CD4-positive, CD25-positive, alpha-beta regulatory T cell (primary cell): ENCODE measurements around the gene SMIM35. TPM values are rescaled to one million over a fixed set of nuclear protein-coding genes. Genes with fewer than 3 reads are reported as not detected.
A peak's percentile ranks its signal among the peaks of the same experiment; 100 is the strongest.

ENCODE experiments used
- ATAC-seq, 2 donors: fragments of 150-1000 bp; cut with Tn5 transposase; one replicate each; pipeline ENCODE4 v1.10.0; 2021; ENCODE audit warnings: low read depth in 2 of 2, moderate number of reproducible peaks in 2 of 2, moderate library complexity in 1 of 2
- DNase-seq, 3 donors: peaks; one replicate each; pipeline versions ENCODE4 v3.0.0 to v3.0.0-alpha.2; 2012 to 2022; ENCODE audit warnings: mixed read lengths in 1 of 3
- H3K27ac ChIP-seq: one replicate; pipeline ENCODE4 v1.7.0; 2013; ENCODE audit warnings: mild to moderate bottlenecking, low read length; ENCODE audit not compliant: insufficient read depth, poor library complexity, severe bottlenecking
- H3K27me3 ChIP-seq: one replicate; pipeline ENCODE4 v1.7.0; 2013; ENCODE audit warnings: low read length; ENCODE audit not compliant: control insufficient read depth, insufficient read depth
- H3K36me3 ChIP-seq: one replicate; pipeline ENCODE4 v1.7.0; 2013; ENCODE audit warnings: mild to moderate bottlenecking, low read length, moderate library complexity; ENCODE audit not compliant: control insufficient read depth, insufficient read depth
- H3K4me1 ChIP-seq: 2 replicates; pipeline ENCODE4 v1.7.0; 2013; ENCODE audit warnings: mild to moderate bottlenecking, low read length; ENCODE audit not compliant: insufficient read depth, control insufficient read depth, poor library complexity, severe bottlenecking
- H3K4me3 ChIP-seq: one replicate; pipeline ENCODE4 v1.7.0; 2013; ENCODE audit warnings: low read depth, mild to moderate bottlenecking, low read length, moderate library complexity
- H3K9me3 ChIP-seq, 2 experiments: 1 replicate in 1 of 2; 2 replicates in 1 of 2; pipeline ENCODE4 v1.7.0; 2013; ENCODE audit warnings: low read length in 2 of 2, mild to moderate bottlenecking in 1 of 2, moderate library complexity in 1 of 2; ENCODE audit not compliant: control insufficient read depth in 2 of 2
- H3K27ac Mint-ChIP-seq, 3 donors: one replicate each; pipeline ENCODE4 v1.8.0; 2020 to 2022; ENCODE audit warnings: mild to moderate bottlenecking in 3 of 3, mixed read lengths in 3 of 3, moderate library complexity in 2 of 3
- H3K27me3 Mint-ChIP-seq: one replicate; pipeline ENCODE4 v1.8.0; 2022; ENCODE audit warnings: mild to moderate bottlenecking, mixed read lengths
- H3K36me3 Mint-ChIP-seq: one replicate; pipeline ENCODE4 v1.8.0; 2020; ENCODE audit warnings: mixed read lengths
- H3K4me1 Mint-ChIP-seq, 4 donors: one replicate each; pipeline ENCODE4 v1.8.0; 2020 to 2022; ENCODE audit warnings: mixed read lengths in 4 of 4, mild to moderate bottlenecking in 1 of 4
- H3K4me3 Mint-ChIP-seq, 4 donors: one replicate each; pipeline ENCODE4 v1.8.0; 2020 to 2022; ENCODE audit warnings: mild to moderate bottlenecking in 4 of 4, mixed read lengths in 4 of 4, moderate library complexity in 3 of 4
- H3K9me3 Mint-ChIP-seq, 7 donors: one replicate each; pipeline ENCODE4 v1.8.0; 2020 to 2022; ENCODE audit warnings: mixed read lengths in 7 of 7, mild to moderate bottlenecking in 3 of 7, moderate library complexity in 2 of 7
- polyA plus RNA-seq, 4 donors: library from polyadenylated mRNA; unstranded; fragments of 300-500 nt; fragmentation: Illumina TruSeq; gene quantifications; one replicate each; pipeline ENCODE4 v1.2.3, GENCODE V29; 2021
- total RNA-seq: library from RNA; stranded (reverse); gene quantifications from one replicate; pipeline ENCODE4 v1.2.3, GENCODE V29; 2022

Gene SMIM35
- total and polyA plus RNA-seq, 5 donors from 2014 or later: 0.90 to 1.9 (median 1.2) TPM

GRCh38 chr11:117960406-117960805 lies 126.4 kb downstream of the SMIM35 start:
- H3K4me1 Mint-ChIP-seq: peaks cover 35 to 62% (median 50%) of the 10 kb centered on the region in 4 donors
- H3K27me3 Mint-ChIP-seq: no peaks in the 10 kb centered on the region
- DNase-seq (no peak), ATAC-seq (no peak)
- peaks cover 0 to 8% of the 10 kb centered on the region in 2 experiments for H3K9me3 ChIP-seq
- H3K4me3 ChIP-seq: no peak overlapping the region
- no peaks in the 10 kb centered on the region for H3K27me3 ChIP-seq
- H3K4me1 ChIP-seq: no peaks in the 10 kb centered on the region
- H3K9me3 Mint-ChIP-seq: peaks cover 6 to 22% (median 10%) of the 10 kb centered on the region in 7 donors
- no peak overlapping the region for H3K27ac Mint-ChIP-seq
- H3K4me3 Mint-ChIP-seq: peak overlapping the region in 1 of 4 donors; percentile 26
- peaks cover 42% of the 10 kb centered on the region for H3K36me3 Mint-ChIP-seq
- H3K27ac ChIP-seq: no peak overlapping the region
- peaks cover 3% of the 10 kb centered on the region for H3K36me3 ChIP-seq

- peaks cover 0 to 8% of the 10 kb centered on the region in 2 experiments for H3K9me3 ChIP-seq
- H3K4me3 Mint-ChIP-seq: no peak overlapping the region
- DNase-seq: peak in 1 of 3 donors; percentile 28
- peaks cover 7 to 22% (median 10%) of the 10 kb centered on the region in 7 donors for H3K9me3 Mint-ChIP-seq
- no peaks in the 10 kb centered on the region for H3K27me3 Mint-ChIP-seq
- no peak for ATAC-seq
- no peak overlapping the region for H3K4me3 ChIP-seq
- H3K27ac Mint-ChIP-seq: peak overlapping the region in 1 of 3 donors; percentile 42
- H3K27me3 ChIP-seq: no peaks in the 10 kb centered on the region
- peaks cover 3% of the 10 kb centered on the region for H3K36me3 ChIP-seq
- peaks cover 38% of the 10 kb centered on the region for H3K36me3 Mint-ChIP-seq
- peaks cover 5% of the 10 kb centered on the region for H3K4me1 ChIP-seq
- H3K27ac ChIP-seq: no peak overlapping the region
- H3K4me1 Mint-ChIP-seq: peaks cover 35 to 69% (median 47%) of the 10 kb centered on the region in 4 donors
Measured at GRCh38 chr11:117959438-117960149, 127.2 kb downstream of the SMIM35 start.

GRCh38 chr11:117958949-117959348 lies 127.8 kb downstream of the SMIM35 start:
- peaks cover 38% of the 10 kb centered on the region for H3K36me3 Mint-ChIP-seq
- Histone ChIP-seq H3K9me3 (peaks cover 0 to 8% of the 10 kb centered on the region in 2 experiments), H3K27me3 (no peaks in the 10 kb centered on the region), H3K27ac (no peak overlapping the region), H3K4me3 (no peak overlapping the region), H3K4me1 (peaks cover 11% of the 10 kb centered on the region), H3K36me3 (peaks cover 3% of the 10 kb centered on the region)
- H3K9me3 Mint-ChIP-seq: peaks cover 7 to 22% (median 10%) of the 10 kb centered on the region in 7 donors
- H3K4me1 Mint-ChIP-seq: peaks cover 39 to 75% (median 49%) of the 10 kb centered on the region in 4 donors
- no peaks in the 10 kb centered on the region for H3K27me3 Mint-ChIP-seq
- peak overlapping the region; percentile 40 to 46 (median 42) for H3K27ac Mint-ChIP-seq
- no peak for ATAC-seq
- H3K4me3 Mint-ChIP-seq: no peak overlapping the region
- DNase-seq: no peak

Other genes with a start within 250 kb of the SMIM35 start
- not detected for gene FXYD6, start 210.3 kb downstream of the SMIM35 start, total RNA-seq
- gene FXYD6, start 210.3 kb downstream of the SMIM35 start, polyA plus RNA-seq: not detected
- gene TMPRSS13, start 157.6 kb downstream of the SMIM35 start, total RNA-seq: 3.4 TPM
- 1 to 10 TPM in 2 of 4 donors, under 1 TPM in 2; 0.57 to 1.4 (median 1.1) TPM for gene TMPRSS13, start 157.6 kb downstream of the SMIM35 start, polyA plus RNA-seq
- 661 TPM for gene IL10RA, start 100.6 kb downstream of the SMIM35 start, total RNA-seq
- gene IL10RA, start 100.6 kb downstream of the SMIM35 start, polyA plus RNA-seq: 100 to 1,000 TPM; 572 to 666 (median 631) TPM
- gene TMPRSS4, start 9.9 kb downstream of the SMIM35 start, total RNA-seq: not detected
- not detected for gene TMPRSS4, start 9.9 kb downstream of the SMIM35 start, polyA plus RNA-seq
- not detected for gene SCN4B, start 65.9 kb upstream of the SMIM35 start, total RNA-seq
- gene SCN4B, start 65.9 kb upstream of the SMIM35 start, polyA plus RNA-seq: not detected
- not detected for gene SCN2B, start 89.7 kb upstream of the SMIM35 start, total RNA-seq
- gene SCN2B, start 89.7 kb upstream of the SMIM35 start, polyA plus RNA-seq: not detected
- 71.5 TPM for gene JAML, start 138.0 kb upstream of the SMIM35 start, total RNA-seq
- 100 to 1,000 TPM; 169 to 200 (median 174) TPM for gene JAML, start 138.0 kb upstream of the SMIM35 start, polyA plus RNA-seq
- 16.1 TPM for gene MPZL3, start 165.4 kb upstream of the SMIM35 start, total RNA-seq
- 10 to 100 TPM in 1 of 4 donors, 1 to 10 TPM in 3; 4.5 to 12.2 (median 6.3) TPM for gene MPZL3, start 165.4 kb upstream of the SMIM35 start, polyA plus RNA-seq
- gene MPZL2, start 177.3 kb upstream of the SMIM35 start, total RNA-seq: 1.0 TPM
- under 1 TPM in 1 of 4 donors, not detected in 3; 0.37 TPM for gene MPZL2, start 177.3 kb upstream of the SMIM35 start, polyA plus RNA-seq
- 585 TPM for gene CD3E, start 217.8 kb upstream of the SMIM35 start, total RNA-seq
- gene CD3E, start 217.8 kb upstream of the SMIM35 start, polyA plus RNA-seq: 100 to 1,000 TPM; 704 to 823 (median 778) TPM